Activated CD4-positive, alpha-beta T cell treated with anti-CD3 and anti-CD28 coated beads, Interleukin-2, amount 10 ng/mL, durations not matched to agents 24 days and 14 days (primary cell): ENCODE measurements around the gene RARA. TPM values are rescaled to one million over a fixed set of nuclear protein-coding genes. Genes with fewer than 3 reads are reported as not detected.

Source experiments
- DNase-seq: peaks from one replicate; pipeline ENCODE4 v3.0.0; 2022
- H3K27ac Mint-ChIP-seq: one replicate; pipeline ENCODE4 v1.8.0; 2022; ENCODE audit warnings: mild to moderate bottlenecking, mixed read lengths
- H3K27me3 Mint-ChIP-seq: one replicate; pipeline ENCODE4 v1.8.0; 2022; ENCODE audit warnings: mixed read lengths
- H3K36me3 Mint-ChIP-seq: one replicate; pipeline ENCODE4 v1.8.0; 2022; ENCODE audit warnings: low read depth, mild to moderate bottlenecking, mixed read lengths
- H3K4me1 Mint-ChIP-seq: one replicate; pipeline ENCODE4 v1.8.0; 2021; ENCODE audit warnings: mixed read lengths
- H3K4me3 Mint-ChIP-seq: one replicate; pipeline ENCODE4 v1.8.0; 2022; ENCODE audit warnings: mild to moderate bottlenecking, moderate library complexity, mixed read lengths
- H3K9me3 Mint-ChIP-seq: one replicate; pipeline ENCODE4 v1.8.0; 2021; ENCODE audit warnings: mixed read lengths
- intact Hi-C: fragments of 100-400 bp; cut with micrococcal nuclease; formaldehyde crosslinking; loops from one replicate; pipeline ENCODE4 v1.15.1; 2023
- total RNA-seq: library from RNA; stranded (reverse); gene quantifications from 2 replicates; pipeline ENCODE4 v1.2.3, GENCODE V29; 2022

Gene RARA
- total RNA-seq, 1 donor from 2014 or later: 24.0 TPM

- Mint-ChIP-seq H3K36me3 (peaks cover 27% of the 10 kb centered on the region), H3K4me1 (peaks cover 42% of the 10 kb centered on the region), H3K4me3 (peak overlapping the region; percentile 65), H3K27me3 (no peaks in the 10 kb centered on the region), H3K27ac (peak overlapping the region; percentile 58), H3K9me3 (no peaks in the 10 kb centered on the region)
- intact Hi-C loops: no loop called here
- peak; percentile 69 for DNase-seq
Measured at GRCh38 chr17:40345161-40345993, 36.4 kb downstream of the RARA start.

GRCh38 chr17:40345994-40346764 is 37.2 kb downstream of the RARA start:
- H3K4me3 Mint-ChIP-seq: no peak overlapping the region
- H3K9me3 Mint-ChIP-seq: no peaks in the 10 kb centered on the region

GRCh38 chr17:40346765-40347158 is 37.8 kb downstream of the RARA start:
- Mint-ChIP-seq H3K9me3 (no peaks in the 10 kb centered on the region), H3K4me1 (peaks cover 37% of the 10 kb centered on the region), H3K27ac (no peak overlapping the region), H3K27me3 (no peaks in the 10 kb centered on the region), H3K4me3 (no peak overlapping the region), H3K36me3 (peaks cover 26% of the 10 kb centered on the region)
- no peak for DNase-seq
- intact Hi-C loops: no loop called here

More at GRCh38 chr17:40345994-40346764, 37.2 kb downstream of the RARA start:
- Mint-ChIP-seq H3K36me3 (peaks cover 24% of the 10 kb centered on the region), H3K27me3 (no peaks in the 10 kb centered on the region), H3K4me1 (peaks cover 37% of the 10 kb centered on the region), H3K27ac (no peak overlapping the region)
- intact Hi-C loops: no loop called here
- DNase-seq: no peak

- DNase-seq: no peak
- peaks cover 41% of the 10 kb centered on the region for H3K4me1 Mint-ChIP-seq
- H3K4me3 Mint-ChIP-seq: no peak overlapping the region
- no peaks in the 10 kb centered on the region for H3K9me3 Mint-ChIP-seq
- intact Hi-C loops: no loop called here
- H3K27ac Mint-ChIP-seq: no peak overlapping the region
- no peaks in the 10 kb centered on the region for H3K27me3 Mint-ChIP-seq
- H3K36me3 Mint-ChIP-seq: peaks cover 31% of the 10 kb centered on the region
Measured at GRCh38 chr17:40347319-40348135, 38.5 kb downstream of the RARA start.

GRCh38 chr17:40348136-40348504 is 39.1 kb downstream of the RARA start:
- H3K4me3 Mint-ChIP-seq: no peak overlapping the region
- no peaks in the 10 kb centered on the region for H3K27me3 Mint-ChIP-seq
- no peaks in the 10 kb centered on the region for H3K9me3 Mint-ChIP-seq
- no peak for DNase-seq
- peak overlapping the region; percentile 5 for H3K27ac Mint-ChIP-seq
- peaks cover 37% of the 10 kb centered on the region for H3K4me1 Mint-ChIP-seq
- H3K36me3 Mint-ChIP-seq: peaks cover 28% of the 10 kb centered on the region
- intact Hi-C loops: no loop called here

GRCh38 chr17:40348562-40349476 is 39.8 kb downstream of the RARA start:
- Mint-ChIP-seq H3K36me3 (peaks cover 23% of the 10 kb centered on the region), H3K9me3 (no peaks in the 10 kb centered on the region), H3K4me1 (peaks cover 35% of the 10 kb centered on the region), H3K4me3 (no peak overlapping the region), H3K27me3 (no peaks in the 10 kb centered on the region), H3K27ac (peak overlapping the region; percentile 53)
- intact Hi-C loops: no loop called here
- no peak for DNase-seq

- H3K4me1 Mint-ChIP-seq: peaks cover 30% of the 10 kb centered on the region
- H3K27ac Mint-ChIP-seq: peak overlapping the region; percentile 53
- H3K27me3 Mint-ChIP-seq: no peaks in the 10 kb centered on the region
- H3K36me3 Mint-ChIP-seq: peaks cover 26% of the 10 kb centered on the region
- DNase-seq: no peak
- intact Hi-C loops: no loop called here
- no peak overlapping the region for H3K4me3 Mint-ChIP-seq
- H3K9me3 Mint-ChIP-seq: no peaks in the 10 kb centered on the region
Measured at GRCh38 chr17:40349477-40349894, 40.5 kb downstream of the RARA start.

- Mint-ChIP-seq H3K27me3 (no peaks in the 10 kb centered on the region), H3K9me3 (no peaks in the 10 kb centered on the region), H3K36me3 (peaks cover 27% of the 10 kb centered on the region), H3K27ac (no peak overlapping the region), H3K4me1 (peaks cover 26% of the 10 kb centered on the region), H3K4me3 (no peak overlapping the region)
- intact Hi-C loops: no loop called here
- no peak for DNase-seq
Measured at GRCh38 chr17:40349895-40350688, 41.1 kb downstream of the RARA start.

- H3K36me3 Mint-ChIP-seq: peaks cover 30% of the 10 kb centered on the region
- peaks cover 23% of the 10 kb centered on the region for H3K4me1 Mint-ChIP-seq
- no peak for DNase-seq
- intact Hi-C loops: no loop called here
- no peak overlapping the region for H3K4me3 Mint-ChIP-seq
- H3K9me3 Mint-ChIP-seq: no peaks in the 10 kb centered on the region
- H3K27me3 Mint-ChIP-seq: no peaks in the 10 kb centered on the region
- H3K27ac Mint-ChIP-seq: no peak overlapping the region
Measured at GRCh38 chr17:40350689-40351358, 41.8 kb downstream of the RARA start.

GRCh38 chr17:40351359-40352236 is 42.6 kb downstream of the RARA start:
- no peaks in the 10 kb centered on the region for H3K27me3 Mint-ChIP-seq
- DNase-seq: no peak
- H3K4me3 Mint-ChIP-seq: no peak overlapping the region
- H3K27ac Mint-ChIP-seq: no peak overlapping the region
- H3K9me3 Mint-ChIP-seq: no peaks in the 10 kb centered on the region
- H3K36me3 Mint-ChIP-seq: peaks cover 30% of the 10 kb centered on the region
- H3K4me1 Mint-ChIP-seq: peaks cover 19% of the 10 kb centered on the region
- intact Hi-C loops: no loop called here

GRCh38 chr17:40352237-40352778 is 43.3 kb downstream of the RARA start:
- no peak for DNase-seq
- H3K36me3 Mint-ChIP-seq: peaks cover 30% of the 10 kb centered on the region
- intact Hi-C loops: no loop called here
- H3K4me3 Mint-ChIP-seq: no peak overlapping the region
- no peak overlapping the region for H3K27ac Mint-ChIP-seq
- peaks cover 17% of the 10 kb centered on the region for H3K4me1 Mint-ChIP-seq
- H3K27me3 Mint-ChIP-seq: no peaks in the 10 kb centered on the region
- no peaks in the 10 kb centered on the region for H3K9me3 Mint-ChIP-seq
